Measurements from ENCODE around the gene TMEM132C.
"Not testable (repeated sequence)": the region's sequence is repeated elsewhere in the genome, so short reads cannot be mapped to it uniquely, and the experiment has no call there.

DNA sequence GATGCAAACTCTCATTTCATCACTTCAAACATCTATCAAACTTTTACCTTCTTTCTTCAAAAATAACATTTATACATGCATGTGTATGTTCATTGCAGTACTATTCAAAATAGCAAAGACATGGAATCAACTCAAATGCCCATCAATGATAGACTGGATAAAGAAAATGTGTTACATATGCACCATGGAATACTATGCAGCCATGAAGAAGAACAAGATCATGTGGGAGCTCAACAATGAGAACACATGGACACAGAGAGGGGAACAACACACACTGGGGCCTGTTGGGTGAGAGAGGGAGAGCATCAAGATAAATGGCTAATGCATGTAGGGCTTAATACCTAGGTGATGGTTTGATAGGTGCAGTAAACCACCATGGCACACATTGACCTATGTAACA is 13.1 kb upstream of the TMEM132C start:
- TF ChIP-seq, protein P1, sequence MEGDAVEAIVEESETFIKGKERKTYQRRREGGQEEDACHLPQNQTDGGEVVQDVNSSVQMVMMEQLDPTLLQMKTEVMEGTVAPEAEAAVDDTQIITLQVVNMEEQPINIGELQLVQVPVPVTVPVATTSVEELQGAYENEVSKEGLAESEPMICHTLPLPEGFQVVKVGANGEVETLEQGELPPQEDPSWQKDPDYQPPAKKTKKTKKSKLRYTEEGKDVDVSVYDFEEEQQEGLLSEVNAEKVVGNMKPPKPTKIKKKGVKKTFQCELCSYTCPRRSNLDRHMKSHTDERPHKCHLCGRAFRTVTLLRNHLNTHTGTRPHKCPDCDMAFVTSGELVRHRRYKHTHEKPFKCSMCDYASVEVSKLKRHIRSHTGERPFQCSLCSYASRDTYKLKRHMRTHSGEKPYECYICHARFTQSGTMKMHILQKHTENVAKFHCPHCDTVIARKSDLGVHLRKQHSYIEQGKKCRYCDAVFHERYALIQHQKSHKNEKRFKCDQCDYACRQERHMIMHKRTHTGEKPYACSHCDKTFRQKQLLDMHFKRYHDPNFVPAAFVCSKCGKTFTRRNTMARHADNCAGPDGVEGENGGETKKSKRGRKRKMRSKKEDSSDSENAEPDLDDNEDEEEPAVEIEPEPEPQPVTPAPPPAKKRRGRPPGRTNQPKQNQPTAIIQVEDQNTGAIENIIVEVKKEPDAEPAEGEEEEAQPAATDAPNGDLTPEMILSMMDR (IDR thresholded peaks at IDR 0.05): not testable (repeated sequence)
- TF ChIP-seq POLR2A, EP300, POLR2AphosphoS5 (IDR thresholded peaks at IDR 0.05): not testable (repeated sequence)
